Body of pancreas (tissue), 4 donors: ENCODE measurements around the gene KIAA1671.

Source experiments
- CTCF ChIP-seq, 7 experiments: fragments of 450-650 bp in 4 of 7; fragments of 200-600 bp in 3 of 7; sonication (generic) in 3 of 7; IDR thresholded peaks; one replicate each; pipeline ENCODE4 v1.5.1; 2016 to 2019; ENCODE audit warnings: antibody characterized with exemption in 7 of 7
- POLR2A ChIP-seq, 3 donors: fragments of 450-650 bp; IDR thresholded peaks; one replicate each; pipeline ENCODE4 v1.6.1; 2016; ENCODE audit warnings: antibody characterized with exemption in 3 of 3, mild to moderate bottlenecking in 2 of 3

- TF ChIP-seq CTCF (IDR thresholded peaks at IDR 0.05): no peak
- TF ChIP-seq POLR2A (IDR thresholded peaks at IDR 0.05): no peak
Measured at GRCh38 chr22:25177895-25178294, 225.4 kb downstream of the KIAA1671 start.
